LHCN-M2 (cell line): ENCODE data around the gene CACNG8. TPM values are rescaled to one million over a fixed set of nuclear protein-coding genes. Genes with fewer than 3 reads are reported as not detected.

Experiments
- DNase-seq: peaks from one replicate; pipeline ENCODE4 v3.0.0-alpha.2; 2012; ENCODE audit warnings: low read depth
- total RNA-seq: library from RNA; depleted of rRNA; stranded (reverse); fragments of >200 nt; gene quantifications from 2 replicates; pipeline ENCODE4 v1.2.3, GENCODE V29; 2014

Gene CACNG8
- total RNA-seq, 1 experiment from 2014 or later, result 0.06 TPM

DNA sequence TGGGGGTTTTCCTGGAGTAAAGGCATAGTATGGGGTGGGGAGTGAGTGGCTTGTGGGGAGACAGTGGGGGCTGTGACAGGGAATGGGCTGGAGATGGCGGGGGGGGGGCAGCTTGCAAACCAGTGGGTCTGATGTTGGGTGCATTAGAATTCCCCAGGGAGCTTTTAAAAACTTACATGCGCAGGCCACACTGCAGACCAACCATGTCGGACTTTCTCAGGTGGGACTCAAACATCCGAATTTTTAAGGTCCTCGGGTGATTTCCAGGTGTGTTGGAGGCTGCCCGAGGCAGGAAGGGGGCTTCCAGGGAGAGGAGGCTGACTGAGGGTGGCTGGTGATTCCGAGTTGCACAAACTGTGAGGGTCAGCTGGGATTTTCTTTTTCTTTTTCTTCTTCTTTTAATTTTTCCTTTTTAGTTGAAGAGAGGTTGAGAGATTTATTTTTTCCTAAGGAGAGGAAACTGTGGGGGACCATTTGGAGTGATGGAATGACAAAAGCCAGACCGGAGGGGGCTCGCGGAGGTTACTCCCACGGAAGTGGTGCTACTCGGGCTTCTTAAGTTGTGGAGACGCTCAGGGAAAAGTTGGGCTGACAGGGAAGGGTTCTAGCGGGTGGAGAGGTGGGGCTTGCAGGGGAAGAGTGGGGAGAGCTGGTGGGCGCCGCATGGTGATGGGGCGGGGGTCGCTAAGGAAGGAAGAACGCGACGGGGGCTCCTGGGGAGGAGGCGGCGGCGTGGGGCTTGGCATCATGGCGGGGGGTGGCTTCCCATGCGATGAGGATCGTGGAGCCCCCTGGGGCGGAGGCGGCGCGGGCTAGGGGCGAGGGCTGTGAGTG lies 997 bp upstream of the CACNG8 start:
- peak; percentile 32 for DNase-seq

- no peak for DNase-seq
These were observed 2.4 kb downstream of the CACNG8 start for GRCh38 chr19:53965091-53965490.

DNA sequence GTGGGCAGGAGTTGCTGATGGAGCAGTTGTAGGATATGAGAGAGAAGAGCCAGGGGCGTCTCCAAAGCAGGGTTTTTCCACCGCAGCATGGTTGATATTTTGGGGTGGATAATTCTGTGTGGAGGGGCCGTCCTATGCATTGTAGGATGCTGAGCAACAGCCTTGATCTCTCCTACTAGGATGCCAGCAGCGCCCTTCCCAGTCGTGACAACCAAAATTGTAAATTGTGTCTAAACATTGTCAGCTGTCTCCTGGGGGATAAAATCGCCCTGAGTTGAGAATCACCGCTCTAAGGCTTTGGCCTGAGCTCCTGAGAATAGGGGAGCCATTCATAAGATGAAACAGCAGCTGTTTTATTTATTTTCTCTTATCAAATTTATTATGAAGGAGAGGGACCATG lies 4.2 kb downstream of the CACNG8 start:
- DNase-seq, result no peak

- DNase-seq, result no peak
These were observed 6.6 kb downstream of the CACNG8 start for GRCh38 chr19:53969366-53969765.

DNA sequence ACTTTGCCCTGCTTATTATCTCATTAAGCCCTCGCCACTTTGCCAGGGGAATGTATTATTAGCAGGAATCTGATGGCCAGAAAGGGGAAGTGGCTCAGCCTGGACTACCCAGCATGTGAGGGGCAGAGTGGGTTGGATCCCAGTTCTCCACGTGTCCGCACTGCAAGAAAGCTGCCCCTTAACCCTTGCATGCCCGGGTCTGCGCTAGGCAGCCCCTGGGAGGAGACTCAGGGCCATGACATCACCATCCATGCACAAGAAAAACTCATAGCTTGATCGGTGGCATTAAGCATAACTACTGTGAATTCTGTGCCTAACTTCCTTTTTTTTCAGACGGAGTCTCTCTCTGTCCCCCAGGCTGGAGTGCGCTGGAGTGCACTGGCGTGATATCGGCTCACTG lies 8.9 kb downstream of the CACNG8 start:
- DNase-seq, result no peak

DNA sequence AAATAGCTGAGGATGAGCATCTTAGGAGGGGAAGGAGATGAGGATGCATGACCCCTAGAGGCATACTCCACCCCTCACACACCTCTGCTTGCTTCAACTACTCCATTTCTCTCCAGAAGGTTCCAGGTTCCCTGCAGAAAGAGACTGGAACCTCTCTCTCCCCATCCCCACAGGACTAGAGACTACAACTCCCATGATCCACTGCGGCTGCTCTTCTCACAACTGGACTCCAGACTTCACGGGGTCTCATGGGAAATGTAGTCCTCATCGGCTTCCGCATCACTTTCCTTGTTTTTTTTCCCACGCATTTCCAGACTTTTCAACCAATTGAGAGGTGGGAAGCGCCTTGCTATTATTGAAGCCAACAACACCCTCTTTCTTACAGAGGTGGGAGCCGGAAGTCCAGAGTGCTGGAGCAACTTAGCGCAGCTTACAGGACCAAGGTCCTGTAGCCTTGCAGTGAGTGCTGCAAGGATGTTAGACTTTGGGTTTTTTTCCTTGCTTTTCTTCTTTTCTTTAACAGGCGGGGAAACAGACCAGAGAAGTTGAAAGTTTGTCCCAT lies 14.8 kb downstream of the CACNG8 start:
- peak; percentile 84 for DNase-seq

DNA sequence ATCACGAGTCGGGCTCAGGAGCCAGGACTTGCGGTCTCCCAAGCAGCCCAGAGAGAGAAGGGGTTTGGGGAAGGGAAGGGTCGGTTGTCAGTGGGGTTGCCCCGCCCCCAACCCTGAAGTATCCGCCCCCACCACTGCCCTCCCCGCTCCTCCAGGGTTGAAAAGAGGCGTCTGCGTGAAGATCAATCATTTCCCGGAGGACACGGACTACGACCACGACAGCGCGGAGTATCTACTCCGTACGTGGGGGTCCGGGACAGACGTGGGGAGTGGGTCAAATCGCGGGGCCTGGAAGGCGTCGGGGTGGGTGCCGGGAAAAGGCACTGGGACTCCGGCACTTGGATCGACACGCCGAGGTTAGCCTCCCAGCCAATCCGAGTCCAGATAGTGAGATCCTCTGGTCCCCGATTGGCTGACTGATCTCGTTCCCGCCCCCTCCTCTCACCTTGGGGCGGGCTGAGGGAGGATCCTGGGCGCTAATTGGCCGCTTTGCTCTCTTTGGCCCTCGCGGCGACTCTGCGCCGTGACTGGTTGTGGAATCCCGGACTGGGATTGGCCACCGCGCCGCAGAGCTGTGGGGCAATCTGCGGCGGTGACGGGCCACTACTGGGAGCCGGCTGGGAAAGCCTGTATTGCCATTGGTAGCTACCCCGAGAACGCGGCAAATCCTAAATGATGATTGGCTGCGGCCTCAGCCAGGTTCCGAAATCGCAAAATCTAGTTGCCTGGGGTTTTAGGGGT lies 15.4 kb downstream of the CACNG8 start:
- DNase-seq, result peak; percentile 43

DNA sequence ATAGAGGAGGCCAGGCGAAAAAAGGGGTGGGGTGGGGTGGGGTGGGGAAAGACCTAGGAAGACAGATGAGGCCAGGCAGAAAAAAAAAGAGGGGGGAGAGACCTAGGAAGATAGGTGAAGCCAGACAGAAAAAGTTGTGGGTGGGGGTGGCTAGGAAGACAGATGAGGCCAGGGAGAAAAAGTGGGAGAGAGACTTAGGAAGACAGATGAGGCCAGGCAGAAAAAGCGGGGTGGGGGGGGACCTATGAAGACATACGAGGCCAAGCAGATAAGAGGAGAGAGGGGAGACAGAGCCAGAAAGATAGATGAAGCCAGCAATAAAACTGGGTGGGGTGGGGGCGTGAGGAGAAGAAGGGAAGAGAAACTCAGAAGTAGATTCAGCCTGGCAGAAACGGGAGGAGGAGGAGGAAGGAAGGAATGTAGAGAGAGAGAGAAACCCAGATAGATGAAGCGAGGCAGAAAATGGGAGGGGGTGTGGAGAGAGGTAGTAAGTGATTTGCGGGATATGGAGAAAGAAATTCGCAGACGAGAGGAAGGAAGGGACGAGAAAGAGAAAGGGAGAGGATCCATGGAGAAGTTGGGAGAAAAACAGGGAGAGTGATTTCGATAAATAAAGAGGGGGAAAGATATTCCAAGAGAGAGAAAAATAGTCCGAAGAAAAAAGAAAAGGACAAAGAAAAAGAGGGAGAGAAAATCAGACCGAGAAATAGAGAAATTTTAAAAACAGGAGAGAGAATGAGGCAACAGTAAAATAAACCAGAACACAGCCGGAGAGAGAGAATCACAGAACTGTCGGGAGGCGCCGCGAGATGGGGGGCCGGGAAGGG lies 16.5 kb downstream of the CACNG8 start:
- no peak for DNase-seq

DNA sequence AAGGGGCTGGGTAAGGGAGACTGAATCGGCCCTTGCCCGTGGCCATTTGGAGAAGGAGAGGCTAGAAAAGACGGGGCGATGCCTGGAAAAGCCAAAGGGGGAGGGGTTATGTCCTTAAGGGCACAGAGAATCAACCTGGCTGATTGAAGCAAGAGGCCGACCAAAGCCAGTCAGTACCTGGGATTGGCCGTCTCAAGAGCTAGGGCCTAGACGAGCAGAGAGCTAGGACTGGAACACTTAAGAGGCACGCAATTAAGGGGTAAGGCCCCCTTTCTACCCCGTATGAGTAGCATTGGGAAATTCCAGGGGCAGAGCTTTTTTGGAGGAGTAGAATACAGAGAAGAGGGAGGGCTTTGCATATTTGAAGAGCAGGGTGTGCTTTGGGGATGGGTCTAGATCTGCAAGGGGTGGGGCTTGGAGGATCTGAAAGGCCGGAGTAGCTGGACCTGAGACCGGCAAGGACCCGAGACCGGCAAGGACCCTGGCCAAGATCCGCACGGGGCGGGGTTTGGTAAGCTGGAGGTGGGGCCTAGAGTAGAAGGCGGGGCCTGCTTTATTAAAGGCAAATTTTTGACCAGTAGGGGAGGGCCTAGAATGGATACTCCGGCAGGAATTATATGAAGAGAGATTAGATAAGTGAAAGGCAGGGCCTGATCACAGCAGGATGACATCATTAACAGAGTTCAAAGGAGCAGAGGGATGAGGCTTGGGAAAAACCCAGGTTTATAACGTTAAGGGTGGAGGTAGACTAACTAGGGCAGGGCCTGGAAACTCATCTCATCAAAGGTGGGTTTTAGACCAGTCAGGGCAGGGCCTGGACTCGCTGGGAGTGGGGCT lies 18.0 kb downstream of the CACNG8 start:
- DNase-seq, result no peak

DNA sequence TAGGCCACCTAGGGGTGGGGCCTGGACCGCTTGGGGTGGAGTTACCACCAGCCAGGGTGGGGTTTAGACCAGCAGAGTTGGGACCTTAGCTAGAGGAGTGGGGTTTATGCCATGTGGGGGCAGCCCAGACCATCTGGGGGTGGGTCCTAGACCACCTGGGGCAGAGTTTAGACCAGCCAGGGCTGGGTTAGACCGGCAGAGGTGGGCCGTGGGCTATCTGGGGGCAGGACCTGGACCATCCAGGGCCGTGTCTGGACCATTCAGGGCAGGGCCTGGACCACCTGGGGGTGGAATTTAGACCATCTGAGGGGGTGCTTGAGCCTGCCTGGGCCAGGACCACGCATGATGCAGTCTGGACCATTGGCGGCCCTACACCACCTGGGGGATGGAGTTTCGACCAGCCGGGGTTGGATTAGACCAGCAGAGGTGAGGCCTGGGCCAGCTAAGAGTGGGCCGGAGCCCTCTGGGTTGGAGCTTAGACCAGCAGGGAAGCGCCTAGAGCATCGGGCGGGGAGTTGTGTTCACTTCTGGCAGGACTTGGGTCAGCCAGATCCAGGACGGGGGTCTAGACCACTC lies 18.7 kb downstream of the CACNG8 start:
- no peak for DNase-seq

- DNase-seq, result no peak
These were observed 19.3 kb downstream of the CACNG8 start for GRCh38 chr19:53982001-53982451.

- DNase-seq, result no peak
These were observed 19.9 kb downstream of the CACNG8 start for GRCh38 chr19:53982611-53983010.

- DNase-seq, result no peak
These were observed 20.9 kb downstream of the CACNG8 start for GRCh38 chr19:53983457-53984289.

DNA sequence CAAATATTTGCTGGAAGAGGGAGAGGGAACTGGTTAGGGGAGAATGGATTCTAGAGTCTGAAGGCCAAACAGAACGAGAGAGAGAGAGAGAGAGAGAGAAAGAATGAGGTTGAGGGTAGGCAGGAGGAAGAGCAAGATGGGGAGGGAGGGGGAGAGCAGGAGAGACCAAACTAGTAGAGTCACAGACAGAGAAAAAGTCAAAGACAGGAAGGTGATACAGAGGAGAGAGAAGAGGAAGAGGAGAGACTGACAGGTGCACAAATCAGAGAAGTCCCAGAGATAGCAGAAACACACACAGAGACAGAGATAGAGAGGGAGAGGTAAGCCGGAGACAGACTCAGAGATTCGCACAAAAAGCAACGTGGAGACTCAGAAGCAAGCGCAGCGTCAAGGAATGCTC lies 23.1 kb downstream of the CACNG8 start:
- DNase-seq, result no peak

DNA sequence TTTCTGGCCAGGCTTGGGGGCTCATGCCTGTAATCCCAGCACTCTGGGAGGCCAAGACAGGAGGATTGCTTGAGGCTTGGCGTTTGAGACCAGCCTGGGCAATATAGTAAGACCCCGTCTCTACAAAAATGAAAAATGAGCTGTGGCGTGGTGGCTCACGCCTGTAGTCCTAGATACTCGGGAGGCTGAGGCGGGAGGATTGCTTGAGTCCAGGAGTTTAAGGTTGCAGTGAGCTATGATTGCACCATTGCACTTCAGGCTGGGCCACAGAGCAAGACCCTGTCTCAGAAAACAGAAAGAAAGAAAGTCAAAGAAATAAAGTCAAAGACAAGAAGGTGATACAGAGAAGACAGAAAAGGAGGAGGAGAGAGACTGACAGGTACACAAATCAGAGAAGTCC lies 26.2 kb downstream of the CACNG8 start:
- no peak for DNase-seq

DNA sequence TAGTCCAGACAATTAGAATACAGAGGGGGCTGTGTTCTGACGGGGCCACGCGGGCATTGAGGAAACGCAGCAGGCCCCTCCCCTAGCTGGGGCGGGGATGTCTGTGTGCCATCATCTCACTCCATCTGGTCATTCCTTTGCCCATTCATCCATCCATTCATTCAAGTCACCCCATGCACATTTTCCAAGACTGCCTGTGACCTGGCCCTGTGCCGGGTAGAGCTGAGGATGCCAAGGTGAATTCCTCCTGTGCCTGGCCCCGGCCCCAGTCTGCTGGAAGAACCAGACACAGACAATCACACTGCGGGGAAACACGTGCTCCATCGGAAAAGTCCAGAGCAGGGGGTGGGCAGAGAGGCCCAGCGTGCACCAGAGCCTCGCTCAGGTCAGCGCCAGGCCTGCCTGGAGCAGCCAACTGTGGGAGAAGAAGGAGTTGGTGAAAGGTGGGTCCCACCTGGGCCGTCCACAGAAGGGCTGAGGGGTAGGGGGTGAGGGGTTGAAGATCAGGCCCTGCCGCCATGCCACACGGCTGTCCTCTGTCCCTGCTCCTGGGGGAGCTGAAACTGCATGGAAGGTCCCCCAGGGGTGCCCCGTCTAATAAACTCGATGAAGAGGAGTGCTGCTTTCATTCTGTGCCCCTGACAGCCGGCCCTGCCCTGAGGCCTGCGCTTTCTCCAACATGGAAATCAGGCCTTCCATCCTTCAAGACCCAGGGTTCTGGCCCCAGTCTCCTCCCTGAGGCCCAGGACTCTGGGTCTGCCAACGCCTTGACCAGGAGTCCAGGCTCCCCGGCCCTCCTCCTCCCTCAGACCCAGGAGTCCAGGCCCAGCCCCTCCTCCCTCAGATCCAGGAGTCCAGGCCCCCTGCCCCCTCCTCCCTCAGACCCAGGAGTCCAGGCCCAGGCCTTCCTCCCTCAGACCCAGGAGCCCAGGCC lies 27.1 kb downstream of the CACNG8 start:
- DNase-seq, result no peak

DNA sequence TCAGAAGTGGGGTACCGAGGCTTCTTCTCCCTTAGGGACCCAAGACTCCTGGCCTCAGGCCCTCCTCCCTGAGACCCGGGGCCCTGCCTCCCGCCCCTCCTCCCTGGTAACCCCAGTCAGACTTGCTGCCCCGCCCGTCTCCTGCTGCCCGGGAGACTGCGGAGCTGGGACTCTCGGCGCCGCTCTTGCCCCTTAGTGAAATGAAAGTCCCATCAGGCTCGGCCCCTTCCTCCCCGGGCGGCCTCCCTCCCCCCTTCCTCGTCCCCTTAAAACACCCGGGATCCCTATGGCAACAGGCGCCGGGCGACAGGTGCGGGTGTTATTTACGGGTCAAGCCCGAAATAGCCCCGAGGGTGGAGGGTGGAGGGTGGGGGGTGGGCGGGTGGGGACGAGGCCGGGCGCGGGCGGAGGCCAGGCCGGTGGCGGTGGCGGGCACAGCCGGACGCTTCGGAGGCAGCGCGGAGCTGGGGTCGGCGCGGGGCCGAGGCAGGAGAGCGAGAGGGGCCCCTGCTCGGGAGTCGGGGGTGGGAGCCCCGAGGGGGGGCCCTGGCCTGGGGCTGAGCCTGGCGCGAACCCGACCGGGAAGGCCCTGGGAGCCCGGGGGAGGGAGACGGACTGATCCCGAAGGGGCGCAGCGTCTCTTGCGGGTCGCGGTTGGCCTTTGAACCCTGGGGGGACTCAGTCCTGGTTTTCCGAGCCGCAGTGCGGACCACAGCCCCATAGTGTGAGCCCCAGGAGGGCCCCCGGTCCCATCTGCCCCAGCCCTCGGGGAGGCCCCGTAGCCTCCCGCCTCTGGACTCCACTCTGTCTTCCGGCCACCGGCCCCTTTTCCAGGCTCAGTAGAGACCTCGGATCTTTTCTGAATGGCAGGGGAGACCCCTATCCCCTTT lies 28.7 kb downstream of the CACNG8 start, which contains the start of gene CACNG6:
CACNG6 (plus strand) TSS at position 414 of the 890 bp plus-strand sequence. CDS start 1,241 bp downstream, outside the sequence.
- peak; percentile 41 for DNase-seq
